HG03521 (cell line): ENCODE results near the gene METAP1D.
"Not testable (repeated sequence)": the region's sequence is repeated elsewhere in the genome, so short reads cannot be mapped to it uniquely, and the experiment has no call there.

Experiments used
- ATAC-seq: cut with Tn5 transposase; IDR thresholded peaks from one replicate; pipeline ENCODE4 v1.9.1; 2021; ENCODE audit warnings: mild to moderate bottlenecking, moderate library complexity; ENCODE audit not compliant: unreplicated experiment

The METAP1D gene

DNA sequence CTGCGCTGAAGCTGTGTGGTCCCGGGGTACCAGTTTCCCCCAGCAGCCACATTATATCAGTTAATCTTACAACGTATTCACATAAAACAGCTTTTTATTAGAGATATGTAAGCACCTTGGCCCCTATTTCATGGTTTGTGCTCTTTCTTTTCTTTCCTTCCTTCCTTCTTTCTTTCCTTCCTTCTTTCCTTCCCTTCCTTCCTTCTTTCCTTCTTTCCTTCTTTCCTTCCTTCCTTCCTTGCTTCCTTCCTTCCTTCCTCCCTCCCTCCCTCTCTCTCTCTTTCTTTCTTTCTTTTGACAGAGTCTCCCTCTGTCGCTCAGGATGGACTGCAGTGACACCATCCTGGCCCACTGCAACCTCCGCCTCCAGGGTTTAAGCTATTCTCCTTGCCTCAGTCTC, 3.7 kb upstream of the METAP1D start:
- ATAC-seq: no peak

GRCh38 chr2:171997031-171997430, 2.7 kb upstream of the METAP1D start:
- ATAC-seq: not testable (repeated sequence)

- no peak for ATAC-seq
Measured at GRCh38 chr2:171999161-171999560, 592 bp upstream of the METAP1D start.

- ATAC-seq: no peak
Measured at GRCh38 chr2:172000696-172001361, 1.1 kb downstream of the METAP1D start.

DNA sequence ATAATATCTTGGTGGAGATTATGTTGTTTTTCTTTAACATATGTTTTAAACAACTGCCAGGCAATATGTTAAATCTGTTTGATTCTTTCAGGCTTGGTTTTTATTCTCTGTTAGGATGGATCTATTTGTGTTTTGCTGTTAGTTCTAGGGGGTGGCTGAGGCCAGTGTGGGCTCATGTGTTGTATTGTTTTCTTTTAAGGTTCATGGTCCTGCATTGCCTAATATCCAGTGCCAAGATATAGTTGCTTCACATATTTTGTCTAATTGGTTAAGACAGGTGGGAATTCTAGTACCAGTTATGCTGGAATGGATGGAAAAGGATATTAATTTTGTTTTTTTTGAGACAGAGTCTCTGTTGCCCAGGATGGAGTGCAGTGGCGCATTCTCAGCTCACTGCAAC, 7.6 kb downstream of the METAP1D start:
- ATAC-seq: no peak

DNA sequence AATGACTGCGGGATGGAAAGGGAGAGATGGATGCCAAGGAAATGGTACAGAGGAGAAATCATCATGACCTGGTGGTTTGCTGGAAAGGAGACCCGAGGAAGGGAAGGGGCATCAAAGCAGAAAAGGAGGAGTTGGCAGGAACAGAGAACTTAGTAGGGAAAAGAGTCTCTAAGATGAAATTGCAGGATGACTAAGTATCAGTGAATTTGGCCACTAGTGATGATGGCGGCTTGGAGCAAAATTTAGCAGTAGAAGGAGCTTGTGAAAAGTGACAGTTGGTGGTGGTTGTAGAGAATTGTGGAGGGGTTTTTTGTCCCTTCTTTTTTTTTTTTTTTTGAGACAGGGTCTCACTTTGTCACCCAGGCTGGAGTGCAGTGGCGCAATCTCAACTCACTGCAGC, 10.1 kb downstream of the METAP1D start:
- ATAC-seq: no peak

DNA sequence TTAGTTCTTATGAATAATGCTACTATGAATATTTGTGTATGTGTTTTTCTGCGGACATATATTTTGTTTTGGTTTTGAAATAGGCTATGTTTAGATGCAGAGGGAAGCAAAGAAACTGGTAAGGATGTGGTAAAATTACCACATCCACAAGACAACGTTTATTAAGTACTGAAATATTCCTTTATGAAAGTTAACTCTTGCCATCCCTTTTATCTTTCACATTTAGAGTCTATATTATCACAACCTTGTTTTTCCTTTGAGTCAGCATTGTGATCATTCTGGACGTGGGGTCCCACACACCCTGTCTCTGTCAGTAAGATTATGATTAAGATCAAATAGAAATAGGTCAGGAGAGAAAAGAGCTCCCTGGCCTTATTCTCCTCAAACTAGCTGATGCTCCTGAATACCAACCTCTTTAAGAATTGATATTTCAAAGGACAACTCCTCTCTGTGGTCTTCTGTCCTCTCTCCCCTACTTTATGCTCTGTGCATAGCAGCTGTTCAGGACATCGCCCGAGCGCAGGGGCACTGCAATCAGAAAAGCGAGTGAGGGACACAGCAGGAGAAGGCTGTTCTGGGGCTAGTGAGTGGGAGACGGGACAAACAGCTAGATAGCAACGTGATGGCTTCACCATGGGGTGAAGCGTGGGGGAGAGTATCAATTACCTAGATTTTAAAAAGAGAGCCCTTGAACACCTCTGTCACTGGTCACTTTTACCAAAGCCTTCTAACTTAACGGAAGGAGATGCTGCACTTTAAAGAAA, 12.2 kb downstream of the METAP1D start:
- ATAC-seq: no peak

DNA sequence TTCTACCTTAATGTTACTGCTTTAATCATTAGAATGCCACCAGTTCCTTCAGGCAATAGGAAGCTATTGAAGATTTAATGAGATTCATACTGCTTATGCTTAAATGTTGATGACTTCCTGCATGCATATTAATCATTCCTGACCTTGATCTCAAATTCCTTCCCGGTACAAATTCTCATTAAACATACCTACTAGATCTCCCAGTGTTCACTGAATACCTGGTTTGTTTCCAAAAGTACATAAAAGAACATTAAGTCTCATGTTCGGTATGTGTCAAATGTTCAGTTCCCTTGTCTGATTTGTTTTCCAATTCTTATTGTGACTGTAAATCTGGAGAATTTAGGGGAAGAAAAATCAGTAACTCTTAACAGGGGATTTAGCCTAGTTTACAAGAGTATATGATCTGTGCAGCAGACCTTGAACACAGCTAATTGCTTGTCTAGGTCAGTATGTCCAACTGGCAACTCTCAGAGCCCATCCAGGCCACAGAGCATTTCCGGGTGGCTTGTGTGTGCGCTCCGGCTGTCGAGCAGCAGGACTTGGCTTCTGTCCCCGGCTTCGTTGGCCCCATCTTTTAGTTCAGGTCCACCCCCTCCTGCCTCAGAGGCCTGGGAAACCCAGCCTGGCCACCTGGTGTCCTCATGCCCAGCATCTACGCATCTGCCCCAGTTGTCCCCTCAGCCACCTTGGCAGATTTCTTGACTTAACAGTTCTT, 13.1 kb downstream of the METAP1D start:
- no peak for ATAC-seq

DNA sequence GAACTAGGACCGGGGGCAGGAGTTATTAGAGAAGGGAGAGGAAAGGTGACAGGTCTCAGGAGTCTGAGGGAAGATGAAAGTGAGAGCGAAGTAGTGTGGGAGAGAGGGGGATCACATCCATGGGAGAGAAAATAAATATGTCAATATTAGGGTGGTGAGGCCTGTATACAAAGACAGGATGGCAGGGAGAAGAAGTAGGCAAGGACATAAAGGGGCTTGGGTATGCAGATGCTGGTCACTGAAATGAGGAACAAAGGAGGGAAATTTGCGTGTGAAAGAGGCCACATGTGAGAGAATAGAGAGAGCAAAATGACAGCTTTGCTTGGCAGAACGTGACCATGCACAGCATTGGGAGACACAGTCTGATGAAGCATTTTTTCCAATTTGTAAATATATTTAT, 13.6 kb downstream of the METAP1D start:
- no peak for ATAC-seq

GRCh38 chr2:172021074-172021931, 21.6 kb downstream of the METAP1D start:
- no peak for ATAC-seq

DNA sequence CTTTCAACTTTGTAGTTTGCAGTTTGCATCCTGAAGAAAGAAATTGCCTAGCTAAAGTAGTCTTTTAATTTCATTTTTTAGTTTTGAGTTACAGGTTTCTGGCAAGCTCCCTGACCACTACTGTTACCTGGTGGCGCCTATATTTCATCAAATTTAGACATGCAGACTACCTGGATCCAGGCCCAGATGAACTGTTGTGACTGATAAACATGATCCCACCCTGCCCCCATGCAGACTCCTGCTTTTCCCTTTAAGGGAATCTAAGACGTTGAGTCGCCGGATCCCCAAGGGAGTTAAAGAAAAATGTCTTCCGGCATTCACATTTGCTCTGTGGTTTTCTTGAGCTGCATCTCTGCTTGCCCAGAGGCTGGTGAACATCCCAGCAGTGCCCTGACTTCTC, 22.2 kb downstream of the METAP1D start:
- no peak for ATAC-seq

GRCh38 chr2:172031536-172031935, 31.8 kb downstream of the METAP1D start:
- ATAC-seq: no peak

- ATAC-seq: no peak
Measured at GRCh38 chr2:172038121-172038520, 38.4 kb downstream of the METAP1D start.

- no peak for ATAC-seq
Measured at GRCh38 chr2:172038604-172039003, 38.9 kb downstream of the METAP1D start.

GRCh38 chr2:172039011-172039704, 39.4 kb downstream of the METAP1D start:
- no peak for ATAC-seq

DNA sequence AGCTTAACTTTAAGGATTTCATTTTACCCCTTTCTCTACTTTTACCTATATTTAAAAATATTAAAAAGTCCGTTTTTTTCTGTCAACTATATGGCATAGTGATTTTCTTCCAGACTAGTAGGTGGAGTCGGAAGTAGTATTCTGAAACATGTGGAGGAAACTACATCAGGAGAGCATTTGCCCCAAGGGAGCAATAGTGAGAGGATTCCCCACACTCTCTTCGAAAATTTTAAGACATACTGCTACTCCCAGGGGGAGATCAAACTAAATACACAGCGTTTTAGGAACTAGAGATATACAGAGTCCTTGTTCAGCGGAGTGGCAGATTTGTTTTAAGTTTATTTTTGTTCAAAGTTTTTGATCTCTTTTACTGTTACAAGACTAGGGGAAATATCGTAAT, 40.6 kb downstream of the METAP1D start:
- ATAC-seq: no peak

- ATAC-seq: no peak
Measured at GRCh38 chr2:172046080-172046678, 46.4 kb downstream of the METAP1D start.

DNA sequence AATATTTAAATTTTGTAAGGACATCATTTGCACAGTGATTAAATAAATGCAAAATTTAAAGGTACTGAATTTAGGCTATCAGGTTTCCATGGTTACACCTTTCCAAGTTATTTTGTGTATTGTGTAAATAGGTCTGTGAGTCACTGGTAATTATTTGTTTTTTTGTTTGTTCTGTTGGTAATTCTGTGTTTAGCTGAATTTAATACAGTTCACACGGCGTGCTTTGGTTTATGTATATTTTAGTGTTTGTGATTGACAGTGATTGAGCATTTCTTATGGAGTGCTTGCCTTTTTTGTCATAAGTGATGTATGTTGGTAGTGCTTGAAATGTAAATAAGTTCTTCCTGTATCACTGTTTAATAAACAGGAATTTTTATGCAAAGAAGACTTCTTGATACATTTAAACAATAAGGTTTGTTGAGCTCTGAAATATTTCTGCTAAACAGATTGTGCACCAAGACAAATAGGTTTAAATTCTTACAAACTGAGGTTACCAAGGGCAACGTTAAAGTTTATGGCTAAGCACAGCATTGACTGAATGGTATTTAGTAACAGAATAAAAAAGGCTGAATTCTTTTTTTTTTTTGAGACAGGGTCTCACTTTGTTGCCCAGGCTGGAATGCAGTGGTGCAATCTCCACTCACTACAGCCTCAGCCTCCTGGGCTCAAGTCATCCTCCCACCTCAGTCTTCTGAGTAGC, 47.3 kb downstream of the METAP1D start:
- no peak for ATAC-seq
